ENCODE data around the gene PTPN1. TPM values are rescaled to one million over a fixed set of nuclear protein-coding genes. Genes with fewer than 3 reads are reported as not detected.

The PTPN1 gene
- total and polyA plus RNA-seq, 8 donors = 10.8 to 26.8 (median 16.8) TPM

GRCh38 chr20:50591233-50591852, 81.2 kb downstream of the PTPN1 start:
- Histone ChIP-seq H3K36me3 (peaks cover 21 to 48% (median 36%) of the 10 kb centered on the region in 4 donors), H3K27me3 (peaks cover 0 to 1% (median 0%) of the 10 kb centered on the region in 3 donors), H3K27ac (peak overlapping the region in 1 of 5 donors; percentile 13), H3K9me3 (no peaks in the 10 kb centered on the region), H3K4me1 (peaks cover 7 to 55% (median 35%) of the 10 kb centered on the region in 4 donors), H3K4me3 (no peak overlapping the region)
- WGBS, 5 donors = 77 to 87% (median 83%) methylated on average over 5 of the region's 5 CpGs
- TF ChIP-seq EP300 (IDR thresholded peaks at IDR 0.05) = no peak
- no peak for TF ChIP-seq POLR2A (IDR thresholded peaks at IDR 0.05)
- no peak for TF ChIP-seq POLR2AphosphoS5 (IDR thresholded peaks at IDR 0.05)
- TF ChIP-seq CTCF (IDR thresholded peaks at IDR 0.05) = no peak
- no peak for DNase-seq
- intact Hi-C loops (cut with DNase I; ENCODE audit: low total_unique reads) = no loop called here

- H3K9me3 ChIP-seq = no peaks in the 10 kb centered on the region
- 38 to 62% (median 50%) methylated on average over 13 to 19 of the region's 19 CpGs for WGBS, 5 donors
- intact Hi-C loops (cut with DNase I; ENCODE audit: low total_unique reads) = no loop called here
- peaks cover 10 to 37% (median 25%) of the 10 kb centered on the region in 4 donors for H3K36me3 ChIP-seq
- peaks cover 0 to 12% (median 0%) of the 10 kb centered on the region in 3 donors for H3K27me3 ChIP-seq
- peak overlapping the region in 2 of 5 donors; percentile 13 to 53 for H3K27ac ChIP-seq
- TF ChIP-seq CTCF (IDR thresholded peaks at IDR 0.05) (no peak), POLR2AphosphoS5 (IDR thresholded peaks at IDR 0.05) (peak in 1 of 3 donors; percentile 47)
- peaks cover 7 to 65% (median 40%) of the 10 kb centered on the region in 4 donors for H3K4me1 ChIP-seq
- DNase-seq = peak in 1 of 2 donors; percentile 89
- H3K4me3 ChIP-seq = no peak overlapping the region
Observed at GRCh38 chr20:50592282-50593004, 82.3 kb downstream of the PTPN1 start.

- no peak overlapping the region for H3K4me3 ChIP-seq
- peaks cover 8 to 32% (median 19%) of the 10 kb centered on the region in 4 donors for H3K36me3 ChIP-seq
- peak overlapping the region in 2 of 5 donors; percentile 13 to 53 for H3K27ac ChIP-seq
- no peaks in the 10 kb centered on the region for H3K9me3 ChIP-seq
- TF ChIP-seq CTCF (IDR thresholded peaks at IDR 0.05) (no peak), POLR2AphosphoS5 (IDR thresholded peaks at IDR 0.05) (no peak), POLR2A (IDR thresholded peaks at IDR 0.05) (no peak), EP300 (IDR thresholded peaks at IDR 0.05) (no peak)
- no peak for DNase-seq
- H3K4me1 ChIP-seq = peaks cover 7 to 64% (median 39%) of the 10 kb centered on the region in 4 donors
- H3K27me3 ChIP-seq = peaks cover 0 to 17% (median 0%) of the 10 kb centered on the region in 3 donors
- 84 to 98% (median 94%) methylated on average over 7 to 9 of the region's 9 CpGs for WGBS, 5 donors
- intact Hi-C loops (cut with DNase I; ENCODE audit: low total_unique reads) = no loop called here
Observed at GRCh38 chr20:50593005-50593335, 82.8 kb downstream of the PTPN1 start.

GRCh38 chr20:50594231-50594590, 84.0 kb downstream of the PTPN1 start:
- intact Hi-C loops (cut with DNase I; ENCODE audit: low total_unique reads) = no loop called here
- Histone ChIP-seq H3K4me1 (peaks cover 7 to 61% (median 37%) of the 10 kb centered on the region in 4 donors), H3K27me3 (peaks cover 0 to 20% (median 0%) of the 10 kb centered on the region in 3 donors), H3K36me3 (peaks cover 8 to 28% (median 15%) of the 10 kb centered on the region in 4 donors), H3K4me3 (no peak overlapping the region), H3K27ac (no peak overlapping the region), H3K9me3 (no peaks in the 10 kb centered on the region)
- no peak for DNase-seq
- 69 to 79% (median 73%) methylated on average over 11 of the region's 11 CpGs for WGBS, 5 donors
- TF ChIP-seq EP300 (IDR thresholded peaks at IDR 0.05) = no peak
- TF ChIP-seq POLR2AphosphoS5 (IDR thresholded peaks at IDR 0.05) = no peak
- TF ChIP-seq CTCF (IDR thresholded peaks at IDR 0.05) = no peak
- TF ChIP-seq POLR2A (IDR thresholded peaks at IDR 0.05) = no peak

Measured in stomach (tissue), 9 donors.